Stimulated activated naive CD8-positive, alpha-beta T cell treated with anti-CD3 and anti-CD28 coated beads, Interleukin-15, amount 100 ng/mL, for 72 hours (primary cell): Measurements from ENCODE around the gene CELSR3.

Source experiments
- ATAC-seq: fragments of 150-1000 bp; cut with Tn5 transposase; 2 replicates; pipeline ENCODE4 v1.10.0; 2021; ENCODE audit warnings: mild to moderate bottlenecking, moderate library complexity
- DNase-seq, 2 donors: peaks; one replicate each; pipeline ENCODE4 v3.0.0; 2021 to 2022
- H3K27ac Mint-ChIP-seq, 2 donors: one replicate each; pipeline ENCODE4 v1.8.0; 2022; ENCODE audit warnings: mild to moderate bottlenecking in 2 of 2, mixed read lengths in 2 of 2, moderate library complexity in 2 of 2
- H3K27me3 Mint-ChIP-seq: one replicate; pipeline ENCODE4 v1.8.0; 2022; ENCODE audit warnings: mixed read lengths
- H3K4me1 Mint-ChIP-seq: one replicate; pipeline ENCODE4 v1.8.0; 2022; ENCODE audit warnings: mild to moderate bottlenecking, mixed read lengths
- H3K4me3 Mint-ChIP-seq, 2 donors: one replicate each; pipeline ENCODE4 v1.8.0; 2022; ENCODE audit warnings: mild to moderate bottlenecking in 2 of 2, mixed read lengths in 2 of 2, moderate library complexity in 1 of 2
- H3K9me3 Mint-ChIP-seq, 2 donors: one replicate each; pipeline ENCODE4 v1.8.0; 2022; ENCODE audit warnings: mixed read lengths in 2 of 2

Gene CELSR3

GRCh38 chr3:48595075-48595525, 67.6 kb downstream of the CELSR3 start, which contains the start of gene COL7A1:
TSS of gene COL7A1 (minus strand) at chr3:48595329. CDS start at chr3:48595159, 170 bp downstream.
- H3K27ac Mint-ChIP-seq, result peak within 1 kb of the TSS in 1 of 2 donors; percentile 21
- H3K27me3 Mint-ChIP-seq, result peaks cover 62% of the 10 kb centered on the region

GRCh38 chr3:48594417-48595049, 68.2 kb downstream of the CELSR3 start:
- Mint-ChIP-seq H3K27ac (no peak overlapping the region), H3K27me3 (peaks cover 68% of the 10 kb centered on the region), H3K4me1 (peaks cover 17% of the 10 kb centered on the region), H3K9me3 (no peaks in the 10 kb centered on the region), H3K4me3 (peak overlapping the region; percentile 41 to 62)
- DNase-seq (no peak), ATAC-seq (no peak)

More at GRCh38 chr3:48595075-48595525, 67.6 kb downstream of the CELSR3 start, which contains the start of gene COL7A1:
- peaks cover 17% of the 10 kb centered on the region for H3K4me1 Mint-ChIP-seq
- H3K4me3 Mint-ChIP-seq, result peak within 1 kb of the TSS; percentile 41 to 62
- peak; percentile 4 for ATAC-seq
- no peaks in the 10 kb centered on the region for H3K9me3 Mint-ChIP-seq
- DNase-seq, result no peak

- ATAC-seq (no peak), DNase-seq (no peak)
- peaks cover 17% of the 10 kb centered on the region for H3K4me1 Mint-ChIP-seq
- H3K4me3 Mint-ChIP-seq, result no peak overlapping the region
- no peak overlapping the region for H3K27ac Mint-ChIP-seq
- H3K9me3 Mint-ChIP-seq, result no peaks in the 10 kb centered on the region
- peaks cover 80% of the 10 kb centered on the region for H3K27me3 Mint-ChIP-seq
Measured at GRCh38 chr3:48593337-48593736, 69.3 kb downstream of the CELSR3 start.

GRCh38 chr3:48592519-48593087, 70.1 kb downstream of the CELSR3 start:
- no peaks in the 10 kb centered on the region for H3K9me3 Mint-ChIP-seq
- no peak overlapping the region for H3K4me3 Mint-ChIP-seq
- H3K27me3 Mint-ChIP-seq, result peaks cover 87% of the 10 kb centered on the region
- no peak for DNase-seq
- peaks cover 17% of the 10 kb centered on the region for H3K4me1 Mint-ChIP-seq
- ATAC-seq, result no peak
- no peak overlapping the region for H3K27ac Mint-ChIP-seq

GRCh38 chr3:48591886-48592518, 70.7 kb downstream of the CELSR3 start:
- peaks cover 92% of the 10 kb centered on the region for H3K27me3 Mint-ChIP-seq
- no peak overlapping the region for H3K27ac Mint-ChIP-seq
- ATAC-seq (no peak), DNase-seq (no peak)
- H3K4me3 Mint-ChIP-seq, result no peak overlapping the region
- H3K4me1 Mint-ChIP-seq, result peaks cover 17% of the 10 kb centered on the region
- no peaks in the 10 kb centered on the region for H3K9me3 Mint-ChIP-seq

GRCh38 chr3:48591436-48591835, 71.2 kb downstream of the CELSR3 start:
- ATAC-seq (no peak), DNase-seq (no peak)
- Mint-ChIP-seq H3K4me3 (no peak overlapping the region), H3K9me3 (no peaks in the 10 kb centered on the region), H3K27me3 (peaks cover 92% of the 10 kb centered on the region), H3K4me1 (peaks cover 17% of the 10 kb centered on the region), H3K27ac (no peak overlapping the region)

GRCh38 chr3:48588230-48588629, 74.5 kb downstream of the CELSR3 start:
- no peaks in the 10 kb centered on the region for H3K9me3 Mint-ChIP-seq

GRCh38 chr3:48587686-48588085, 75.0 kb downstream of the CELSR3 start:
- no peak for ATAC-seq

More at GRCh38 chr3:48588230-48588629, 74.5 kb downstream of the CELSR3 start:
- peak overlapping the region in 1 of 2 donors; percentile 19 for H3K27ac Mint-ChIP-seq
- peaks cover 60% of the 10 kb centered on the region for H3K27me3 Mint-ChIP-seq
- no peak overlapping the region for H3K4me3 Mint-ChIP-seq
- DNase-seq (no peak), ATAC-seq (no peak)
- no peaks in the 10 kb centered on the region for H3K4me1 Mint-ChIP-seq

More at GRCh38 chr3:48587686-48588085, 75.0 kb downstream of the CELSR3 start:
- Mint-ChIP-seq H3K4me1 (no peaks in the 10 kb centered on the region), H3K9me3 (no peaks in the 10 kb centered on the region), H3K27me3 (peaks cover 54% of the 10 kb centered on the region), H3K27ac (no peak overlapping the region), H3K4me3 (no peak overlapping the region)
- no peak for DNase-seq
